ENCODE data around the gene NBR1.
"Not testable (repeated sequence)": the region's sequence is repeated elsewhere in the genome, so short reads cannot be mapped to it uniquely, and the experiment has no call there.

Gene NBR1

GRCh38 chr17:43216369-43216761, 45.4 kb downstream of the NBR1 start:
- FAIRE-seq = no peak

DNA sequence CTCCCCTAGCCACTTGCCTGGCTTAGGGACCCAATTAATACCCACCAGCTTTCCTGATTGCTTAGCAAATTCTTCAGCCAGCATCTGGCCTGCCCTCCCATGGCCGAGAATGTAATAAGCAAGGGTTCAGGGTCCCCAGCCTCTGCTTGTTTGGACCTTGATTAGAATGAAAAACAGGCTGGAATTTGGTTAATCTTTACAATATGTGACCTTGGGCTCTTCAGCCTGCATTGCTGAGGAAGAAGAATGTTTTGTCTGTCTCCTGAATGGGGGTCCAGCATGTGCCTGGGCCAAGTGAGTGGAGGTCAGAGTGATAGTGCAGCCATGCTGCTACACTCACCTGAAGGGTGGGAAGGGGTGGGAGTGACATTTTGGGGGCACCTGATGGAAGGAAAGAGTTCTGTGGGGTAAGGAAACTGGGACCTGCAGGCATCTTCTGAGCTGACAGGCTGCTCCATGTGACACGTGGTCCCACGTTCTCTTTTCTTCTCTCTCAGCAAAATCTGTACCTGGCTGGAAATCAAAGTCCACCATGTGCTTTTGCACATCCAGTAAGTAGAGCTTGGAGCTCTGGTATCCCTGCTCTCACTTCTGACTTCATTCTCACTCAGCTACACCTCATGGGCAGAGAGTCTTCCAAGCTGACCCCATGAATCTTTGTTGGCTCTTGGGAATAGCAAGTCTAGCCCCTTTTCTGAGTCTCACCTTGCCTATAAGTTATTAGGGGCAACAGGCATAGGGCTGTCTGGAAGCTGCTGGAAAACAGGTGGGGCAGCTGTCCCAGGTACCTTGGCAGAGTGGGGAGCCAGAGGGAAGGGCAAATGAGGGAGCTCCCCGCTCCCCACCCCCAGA, 46.0 kb downstream of the NBR1 start:
- FAIRE-seq = no peak

DNA sequence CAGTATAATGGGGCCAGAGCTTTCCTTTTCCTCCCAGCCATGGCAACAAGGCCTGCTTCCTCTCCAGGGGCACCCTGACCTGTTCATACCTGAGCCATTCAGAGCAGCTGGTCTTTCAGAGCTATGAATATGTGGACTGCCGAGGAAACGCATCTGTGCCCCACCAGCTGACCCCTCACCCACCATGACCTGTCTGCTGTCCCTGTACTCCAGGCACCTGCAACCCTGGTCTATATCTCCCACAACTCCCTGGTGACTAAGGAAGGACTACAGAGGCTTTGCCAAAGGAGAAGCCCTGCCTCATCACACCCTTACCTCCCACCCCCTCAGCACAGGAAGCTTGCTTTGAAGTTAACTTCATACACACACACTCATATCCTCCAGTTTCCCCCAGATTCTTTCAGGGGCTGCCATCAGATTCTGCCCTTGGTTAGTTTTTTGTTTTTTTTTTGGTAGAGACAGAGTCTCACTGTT, 46.6 kb downstream of the NBR1 start:
- no peak for FAIRE-seq

DNA sequence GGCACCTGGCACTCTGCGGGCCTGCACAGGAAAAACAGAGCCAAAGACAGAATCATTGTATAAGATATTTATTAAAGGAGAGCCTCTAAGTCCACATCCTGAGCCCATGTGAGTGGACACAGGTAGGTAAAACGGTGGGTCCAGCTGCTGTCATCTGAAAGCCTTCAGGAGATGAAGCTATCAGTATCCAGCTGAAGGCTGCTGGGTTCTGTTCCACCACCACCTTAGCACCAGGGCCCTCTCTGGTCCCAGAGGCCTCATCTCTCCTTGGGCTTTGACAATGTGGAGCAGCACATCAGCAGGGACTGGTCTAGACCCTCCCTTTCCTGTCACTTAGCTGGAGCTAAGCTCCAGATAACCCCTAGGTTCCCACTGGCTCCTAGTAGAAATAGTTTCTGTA, 48.0 kb downstream of the NBR1 start:
- FAIRE-seq = no peak

DNA sequence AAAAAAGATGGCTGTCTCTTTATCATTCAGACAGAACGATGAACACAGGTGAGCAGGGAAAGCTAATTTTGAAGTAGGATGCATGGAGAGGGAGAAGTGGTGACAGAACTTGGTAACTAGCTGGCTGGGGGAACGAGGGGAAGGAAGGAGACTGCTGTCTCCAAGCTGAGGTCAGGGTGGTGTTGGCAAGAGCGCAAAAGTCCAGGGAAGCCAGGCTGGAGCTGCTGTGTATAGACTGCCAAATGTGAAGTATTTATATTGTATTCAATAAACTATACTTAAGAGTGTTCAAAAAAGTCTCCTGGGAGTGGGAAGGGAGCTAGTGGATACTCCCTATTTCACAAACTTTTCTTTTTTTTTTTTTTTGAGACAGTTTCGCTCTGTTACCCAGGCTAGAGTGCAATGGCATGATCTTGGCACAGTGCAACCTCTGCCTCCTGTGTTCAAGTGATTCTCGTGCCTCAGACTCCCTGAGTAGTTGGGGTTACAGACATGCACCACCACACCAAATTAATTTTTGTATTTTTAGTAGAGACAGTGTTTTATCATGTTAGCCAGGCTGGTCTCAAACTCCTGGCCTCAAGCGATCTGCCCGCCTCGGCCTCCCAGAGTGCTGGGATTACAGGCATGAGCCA, 48.8 kb downstream of the NBR1 start:
- no peak for FAIRE-seq

GRCh38 chr17:43220511-43221125, 49.6 kb downstream of the NBR1 start:
- no peak for FAIRE-seq

- no peak for FAIRE-seq
These were observed 53.2 kb downstream of the NBR1 start for GRCh38 chr17:43224146-43224705.

- no peak for FAIRE-seq
These were observed 55.4 kb downstream of the NBR1 start for GRCh38 chr17:43226393-43226792.

GRCh38 chr17:43228020-43228782, 57.2 kb downstream of the NBR1 start, which contains the start of gene CCDC200:
CCDC200 (minus strand) TSS chr17:43228623; CDS start chr17:43228554, 69 bp downstream.
- not testable (repeated sequence) for FAIRE-seq

- not testable (repeated sequence) for FAIRE-seq
These were observed 60.4 kb downstream of the NBR1 start for GRCh38 chr17:43231205-43232020.

GRCh38 chr17:43232021-43232699, 61.1 kb downstream of the NBR1 start:
- FAIRE-seq = not testable (repeated sequence)

- not testable (repeated sequence) for FAIRE-seq
These were observed 62.2 kb downstream of the NBR1 start for GRCh38 chr17:43233263-43233662.

GRCh38 chr17:43233877-43234276, 62.9 kb downstream of the NBR1 start, which contains the start of gene RNU2-1:
RNU2-1 (minus strand) TSS chr17:43233977.
- not testable (repeated sequence) for FAIRE-seq

DNA sequence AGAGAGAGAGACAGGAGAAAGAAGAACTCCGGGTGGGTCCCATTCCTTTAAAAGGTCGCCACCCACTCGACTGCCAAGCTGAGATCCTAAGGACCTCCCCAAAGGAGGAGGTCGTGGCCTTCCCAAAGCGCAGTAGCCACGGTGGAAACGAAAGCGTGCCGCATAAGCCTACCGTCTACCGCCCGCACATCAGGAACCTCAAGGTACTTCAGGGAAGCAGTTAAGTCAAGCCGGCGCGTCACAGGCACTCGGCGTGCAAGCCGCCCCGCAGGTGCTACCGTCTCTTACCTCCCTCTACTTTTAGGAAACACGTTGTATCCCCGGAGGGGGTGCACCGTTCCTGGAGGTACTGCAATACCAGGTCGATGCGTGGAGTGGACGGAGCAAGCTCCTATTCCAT, 68.6 kb downstream of the NBR1 start:
- not testable (repeated sequence) for FAIRE-seq

GRCh38 chr17:43240596-43241352, 69.8 kb downstream of the NBR1 start:
- FAIRE-seq = not testable (repeated sequence)

- FAIRE-seq = not testable (repeated sequence)
These were observed 75.4 kb downstream of the NBR1 start for GRCh38 chr17:43246456-43246855.
